ENCODE results near the gene INSYN2B. TPM values are rescaled to one million over a fixed set of nuclear protein-coding genes. Genes with fewer than 3 reads are reported as not detected.

INSYN2B gene
- total RNA-seq, 6 donors from 2014 or later, result 0.06 to 0.10 TPM; not detected in 4

DNA sequence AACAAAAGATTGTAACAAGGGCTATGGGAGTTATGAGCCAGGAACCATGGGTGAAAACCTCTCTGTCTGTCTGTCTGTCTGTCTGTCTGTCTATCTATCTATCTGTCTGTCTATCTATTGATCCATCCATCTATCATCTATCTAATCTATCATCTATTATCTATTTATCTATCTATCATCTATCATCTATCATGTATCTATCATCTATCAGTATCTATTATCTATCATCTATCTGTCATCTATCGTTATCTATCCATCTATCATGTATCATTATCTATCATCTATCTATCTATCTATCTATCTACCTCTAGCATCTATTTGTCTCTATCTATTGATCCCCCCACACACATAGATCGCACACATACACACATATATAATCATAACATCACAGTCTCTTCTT lies 112.9 kb downstream of the INSYN2B start:
- TF ChIP-seq, protein P1, sequence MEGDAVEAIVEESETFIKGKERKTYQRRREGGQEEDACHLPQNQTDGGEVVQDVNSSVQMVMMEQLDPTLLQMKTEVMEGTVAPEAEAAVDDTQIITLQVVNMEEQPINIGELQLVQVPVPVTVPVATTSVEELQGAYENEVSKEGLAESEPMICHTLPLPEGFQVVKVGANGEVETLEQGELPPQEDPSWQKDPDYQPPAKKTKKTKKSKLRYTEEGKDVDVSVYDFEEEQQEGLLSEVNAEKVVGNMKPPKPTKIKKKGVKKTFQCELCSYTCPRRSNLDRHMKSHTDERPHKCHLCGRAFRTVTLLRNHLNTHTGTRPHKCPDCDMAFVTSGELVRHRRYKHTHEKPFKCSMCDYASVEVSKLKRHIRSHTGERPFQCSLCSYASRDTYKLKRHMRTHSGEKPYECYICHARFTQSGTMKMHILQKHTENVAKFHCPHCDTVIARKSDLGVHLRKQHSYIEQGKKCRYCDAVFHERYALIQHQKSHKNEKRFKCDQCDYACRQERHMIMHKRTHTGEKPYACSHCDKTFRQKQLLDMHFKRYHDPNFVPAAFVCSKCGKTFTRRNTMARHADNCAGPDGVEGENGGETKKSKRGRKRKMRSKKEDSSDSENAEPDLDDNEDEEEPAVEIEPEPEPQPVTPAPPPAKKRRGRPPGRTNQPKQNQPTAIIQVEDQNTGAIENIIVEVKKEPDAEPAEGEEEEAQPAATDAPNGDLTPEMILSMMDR (IDR thresholded peaks at IDR 0.05), result no peak
- TF ChIP-seq EP300 (IDR thresholded peaks at IDR 0.05) (no peak), POLR2AphosphoS5 (IDR thresholded peaks at IDR 0.05) (no peak), POLR2A (IDR thresholded peaks at IDR 0.05) (no peak)
- Histone ChIP-seq H3K4me1 (no peaks in the 10 kb centered on the region), H3K9me3 (no peaks in the 10 kb centered on the region), H3K27ac (no peak overlapping the region), H3K4me3 (no peak overlapping the region), H3K36me3 (no peaks in the 10 kb centered on the region), H3K27me3 (no peaks in the 10 kb centered on the region)
- no peak for ATAC-seq (ENCODE audit: low FRiP score in 2 of 2)
- WGBS, 2 donors, result 93 to 98% methylated on average over 2 of the region's 2 CpGs
- DNase-seq, result no peak

DNA sequence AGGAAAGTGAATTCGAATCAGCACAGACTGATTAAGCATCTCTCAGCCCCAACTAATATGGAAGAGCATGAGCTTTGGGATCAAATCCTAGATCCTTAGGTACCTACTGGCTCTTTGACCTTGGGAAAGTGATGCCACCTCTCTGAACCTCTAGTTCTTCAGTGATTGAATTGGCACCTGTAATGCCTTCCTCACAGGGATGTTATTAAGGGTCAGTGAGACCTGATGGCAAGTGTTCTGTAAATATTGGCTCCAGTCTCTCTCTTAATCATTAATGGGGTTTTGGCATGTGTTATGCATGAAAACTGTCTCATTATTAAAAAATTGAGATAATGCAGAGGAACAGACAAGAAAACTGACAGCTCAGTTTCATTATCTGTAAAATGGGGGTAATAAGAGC lies 115.8 kb downstream of the INSYN2B start:
- TF ChIP-seq POLR2AphosphoS5 (IDR thresholded peaks at IDR 0.05) (no peak), POLR2A (IDR thresholded peaks at IDR 0.05) (no peak), EP300 (IDR thresholded peaks at IDR 0.05) (no peak)
- TF ChIP-seq, protein P1 (IDR thresholded peaks at IDR 0.05), result no peak
- Histone ChIP-seq H3K4me3 (no peak overlapping the region), H3K27ac (no peak overlapping the region), H3K9me3 (no peaks in the 10 kb centered on the region), H3K27me3 (no peaks in the 10 kb centered on the region), H3K36me3 (no peaks in the 10 kb centered on the region), H3K4me1 (no peaks in the 10 kb centered on the region)
- no peak for ATAC-seq (ENCODE audit: low FRiP score in 2 of 2)
- DNase-seq, result no peak
- WGBS, 2 donors, result 90 to 91% methylated on average over 1 of the region's 1 CpG

DNA sequence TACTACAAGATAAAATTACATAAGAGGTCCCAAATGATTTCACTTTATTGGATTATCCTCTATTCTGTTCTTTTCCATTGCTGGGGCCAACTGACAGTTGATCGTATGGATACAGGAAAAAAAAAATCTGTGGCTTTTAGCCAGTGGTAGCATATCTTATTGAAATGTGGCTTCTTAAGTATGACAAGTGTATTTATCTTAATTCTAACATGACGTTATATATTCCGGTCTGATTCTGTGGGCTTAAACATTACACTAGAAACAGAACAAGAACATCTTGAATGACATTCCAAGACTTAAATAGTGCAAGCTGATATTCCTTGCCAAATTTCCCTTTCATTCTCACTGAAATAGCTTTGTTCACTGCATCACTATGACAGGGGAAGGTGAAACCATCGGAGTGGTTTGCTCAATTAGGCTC lies 117.9 kb downstream of the INSYN2B start:
- TF ChIP-seq, protein P1 (IDR thresholded peaks at IDR 0.05), result no peak
- no peak for TF ChIP-seq POLR2A (IDR thresholded peaks at IDR 0.05)
- no peak for TF ChIP-seq POLR2AphosphoS5 (IDR thresholded peaks at IDR 0.05)
- TF ChIP-seq EP300 (IDR thresholded peaks at IDR 0.05), result no peak
- Histone ChIP-seq H3K27me3 (no peaks in the 10 kb centered on the region), H3K9me3 (no peaks in the 10 kb centered on the region), H3K27ac (no peak overlapping the region), H3K36me3 (no peaks in the 10 kb centered on the region), H3K4me3 (no peak overlapping the region), H3K4me1 (no peaks in the 10 kb centered on the region)
- 74 to 76% methylated on average over 4 of the region's 4 CpGs for WGBS, 2 donors
- DNase-seq (no peak), ATAC-seq (ENCODE audit: low FRiP score in 2 of 2) (no peak)

DNA sequence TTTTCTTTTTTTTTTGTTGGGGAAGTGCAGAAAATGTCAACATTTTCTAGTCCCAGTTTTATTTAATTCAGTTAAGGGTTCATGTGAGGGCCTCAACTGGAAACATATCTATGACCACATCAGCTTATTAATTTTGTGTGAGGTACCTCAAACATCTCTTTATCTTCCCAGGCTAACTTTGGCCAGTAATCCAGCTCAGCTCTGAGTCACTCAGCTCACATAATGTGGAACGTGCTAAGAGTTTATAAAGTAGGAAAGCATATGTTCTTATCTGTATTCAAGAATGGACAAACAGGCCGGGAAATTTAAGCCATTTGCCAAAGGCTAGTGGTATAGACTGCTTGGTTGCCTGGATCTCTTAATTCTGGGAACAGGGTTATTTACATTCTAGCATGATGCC lies 118.4 kb downstream of the INSYN2B start:
- Histone ChIP-seq H3K27me3 (no peaks in the 10 kb centered on the region), H3K9me3 (no peaks in the 10 kb centered on the region), H3K27ac (no peak overlapping the region), H3K4me1 (no peaks in the 10 kb centered on the region), H3K36me3 (no peaks in the 10 kb centered on the region), H3K4me3 (no peak overlapping the region)
- ATAC-seq (ENCODE audit: low FRiP score in 2 of 2) (no peak), DNase-seq (no peak)
- WGBS, 2 donors, result 89 to 95% methylated on average over 2 of the region's 2 CpGs
- TF ChIP-seq EP300 (IDR thresholded peaks at IDR 0.05), result no peak
- no peak for TF ChIP-seq POLR2AphosphoS5 (IDR thresholded peaks at IDR 0.05)
- no peak for TF ChIP-seq POLR2A (IDR thresholded peaks at IDR 0.05)
- TF ChIP-seq, protein P1 (IDR thresholded peaks at IDR 0.05), result no peak

DNA sequence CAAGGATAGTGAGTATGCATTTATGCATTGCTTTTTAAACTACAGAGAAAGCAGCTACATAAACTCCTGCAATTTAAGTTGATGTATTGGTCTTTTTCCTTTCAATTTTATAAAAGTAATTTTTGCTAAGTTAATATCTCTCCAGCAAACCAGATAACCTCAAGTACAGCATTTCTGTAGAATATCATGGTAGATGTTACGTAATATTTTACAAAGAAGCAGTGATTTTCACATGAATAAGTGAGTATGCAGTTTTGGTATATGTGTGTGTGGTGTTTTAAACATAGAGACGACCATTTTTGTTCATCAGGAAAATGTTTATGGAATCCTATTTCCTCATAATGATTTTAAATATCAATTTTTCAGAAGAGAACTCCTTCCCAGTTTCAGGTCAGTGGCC lies 118.9 kb downstream of the INSYN2B start:
- no peak overlapping the region for H3K4me3 ChIP-seq
- no peak overlapping the region for H3K27ac ChIP-seq
- ATAC-seq (ENCODE audit: low FRiP score in 2 of 2) (no peak), DNase-seq (no peak)
- H3K4me1 ChIP-seq, result no peaks in the 10 kb centered on the region
- H3K27me3 ChIP-seq, result no peaks in the 10 kb centered on the region
- TF ChIP-seq POLR2AphosphoS5 (IDR thresholded peaks at IDR 0.05) (no peak), EP300 (IDR thresholded peaks at IDR 0.05) (no peak)
- H3K9me3 ChIP-seq, result no peaks in the 10 kb centered on the region
- WGBS, 2 donors, result 69 to 84% methylated on average over 2 of the region's 2 CpGs
- no peaks in the 10 kb centered on the region for H3K36me3 ChIP-seq
